ENCODE data around the gene PRRG4.

PRRG4 gene

DNA sequence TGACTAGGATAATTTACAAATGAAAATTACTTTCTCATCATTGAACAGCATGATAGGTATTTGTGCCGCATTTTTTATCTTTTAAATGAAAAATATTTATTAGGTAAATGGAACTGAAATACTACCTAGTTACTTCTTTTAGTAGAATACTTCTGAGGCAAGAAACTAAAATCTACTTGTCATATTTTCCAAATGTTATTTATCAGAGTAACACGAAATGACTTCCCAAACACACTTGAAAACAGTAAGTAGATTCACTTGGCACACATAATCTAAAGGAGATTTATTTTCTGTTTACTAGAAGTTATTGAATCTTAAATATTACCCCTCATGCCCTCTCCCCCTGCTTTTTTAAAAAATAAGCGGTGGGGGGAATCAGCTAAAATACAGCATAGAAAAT is 65.2 kb downstream of the PRRG4 start:
- TF ChIP-seq, protein P1, sequence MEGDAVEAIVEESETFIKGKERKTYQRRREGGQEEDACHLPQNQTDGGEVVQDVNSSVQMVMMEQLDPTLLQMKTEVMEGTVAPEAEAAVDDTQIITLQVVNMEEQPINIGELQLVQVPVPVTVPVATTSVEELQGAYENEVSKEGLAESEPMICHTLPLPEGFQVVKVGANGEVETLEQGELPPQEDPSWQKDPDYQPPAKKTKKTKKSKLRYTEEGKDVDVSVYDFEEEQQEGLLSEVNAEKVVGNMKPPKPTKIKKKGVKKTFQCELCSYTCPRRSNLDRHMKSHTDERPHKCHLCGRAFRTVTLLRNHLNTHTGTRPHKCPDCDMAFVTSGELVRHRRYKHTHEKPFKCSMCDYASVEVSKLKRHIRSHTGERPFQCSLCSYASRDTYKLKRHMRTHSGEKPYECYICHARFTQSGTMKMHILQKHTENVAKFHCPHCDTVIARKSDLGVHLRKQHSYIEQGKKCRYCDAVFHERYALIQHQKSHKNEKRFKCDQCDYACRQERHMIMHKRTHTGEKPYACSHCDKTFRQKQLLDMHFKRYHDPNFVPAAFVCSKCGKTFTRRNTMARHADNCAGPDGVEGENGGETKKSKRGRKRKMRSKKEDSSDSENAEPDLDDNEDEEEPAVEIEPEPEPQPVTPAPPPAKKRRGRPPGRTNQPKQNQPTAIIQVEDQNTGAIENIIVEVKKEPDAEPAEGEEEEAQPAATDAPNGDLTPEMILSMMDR (IDR thresholded peaks at IDR 0.05; ENCODE audit: control extremely low read depth, extremely low read depth, low read depth, missing control alignments) = no peak
- CTCF ChIA-PET = interaction anchor here (0.8 to 3.3 kb wide), 15 partner anchors 10 to 266 kb away, joined by 3 to 12 read pairs (median 3); partner anchors contain the start of genes CSTF3 and PRRG4
- POLR2A ChIA-PET = no interaction called here
- DNase-seq (ENCODE audit: extremely low spot score) = no peak

DNA sequence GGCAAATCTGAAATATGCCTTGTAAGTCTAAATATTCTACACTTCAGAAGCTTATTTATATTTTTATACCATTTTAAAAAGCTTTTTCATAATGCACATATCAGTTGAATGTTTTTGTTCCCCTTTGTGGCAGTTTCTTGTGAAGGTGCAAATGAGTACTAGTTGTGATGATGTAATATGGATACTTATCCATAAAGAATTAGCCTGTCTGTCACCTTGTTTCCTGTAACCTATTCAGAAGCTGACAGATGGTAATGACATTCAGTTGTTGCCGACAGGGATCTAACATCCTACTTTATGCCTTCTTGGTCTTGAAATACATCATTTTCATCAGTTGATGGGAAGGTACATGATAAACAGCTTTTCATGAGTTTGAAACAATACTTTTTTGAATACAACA is 65.7 kb downstream of the PRRG4 start:
- ChIA-PET POLR2A (no interaction called here), CTCF (interaction anchor here (0.8 to 2.4 kb wide), 8 partner anchors 9 to 88 kb away, joined by 3 to 8 read pairs (median 3); partner anchors contain the start of gene PRRG4)
- no peak for DNase-seq (ENCODE audit: extremely low spot score)
- TF ChIP-seq, protein P1 (IDR thresholded peaks at IDR 0.05; ENCODE audit: control extremely low read depth, extremely low read depth, low read depth, missing control alignments) = no peak

DNA sequence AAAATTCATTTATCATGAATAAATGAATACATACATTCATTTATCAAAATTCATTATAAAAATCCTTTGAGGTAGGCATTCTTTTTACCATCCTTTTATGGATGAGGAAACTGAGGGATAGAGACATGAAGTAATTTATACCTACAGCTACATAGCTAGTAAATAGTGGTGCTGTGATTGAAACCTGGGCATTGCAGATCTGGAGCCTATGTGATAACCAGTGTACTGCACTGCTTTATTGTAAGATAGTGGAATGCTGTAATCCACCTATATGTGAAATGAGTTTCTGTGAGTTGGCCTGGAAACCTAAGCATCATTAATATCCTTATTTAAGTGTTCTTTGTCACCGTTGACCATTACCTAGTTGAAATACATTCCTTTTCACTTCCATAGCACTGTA is 67.4 kb downstream of the PRRG4 start:
- TF ChIP-seq, protein P1 (IDR thresholded peaks at IDR 0.05; ENCODE audit: control extremely low read depth, extremely low read depth, low read depth, missing control alignments) = no peak
- no peak for DNase-seq (ENCODE audit: extremely low spot score)
- ChIA-PET POLR2A (no interaction called here), CTCF (interaction anchor here (1.2 to 1.6 kb wide), 4 partner anchors 8 to 168 kb away, joined by 4 to 5 read pairs (median 4); no protein-coding TSS in a partner anchor)

DNA sequence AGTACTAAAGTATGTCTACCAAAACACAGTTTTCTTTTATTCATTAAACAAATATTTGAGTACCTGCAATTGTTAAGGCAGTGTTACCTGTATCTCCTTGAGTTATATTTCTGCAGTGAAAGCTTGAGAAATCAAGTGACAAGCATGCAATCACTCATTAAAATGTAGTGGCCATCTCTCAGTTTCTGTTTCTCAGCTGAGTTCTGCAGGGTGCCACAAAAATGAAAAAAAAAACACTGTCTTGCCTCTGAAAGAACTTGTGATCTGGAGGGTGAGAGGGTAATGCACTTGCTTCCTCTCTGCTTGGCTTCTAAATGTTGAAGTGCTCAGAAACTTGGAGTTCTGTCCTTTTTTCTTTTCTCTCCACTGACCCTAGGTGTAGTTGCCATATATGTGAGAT is 69.7 kb downstream of the PRRG4 start:
- POLR2A ChIA-PET = no interaction called here
- peak; percentile 43 for DNase-seq (ENCODE audit: extremely low spot score)
- CTCF ChIA-PET = no interaction called here
- TF ChIP-seq, protein P1 (IDR thresholded peaks at IDR 0.05; ENCODE audit: control extremely low read depth, extremely low read depth, low read depth, missing control alignments) = no peak

DNA sequence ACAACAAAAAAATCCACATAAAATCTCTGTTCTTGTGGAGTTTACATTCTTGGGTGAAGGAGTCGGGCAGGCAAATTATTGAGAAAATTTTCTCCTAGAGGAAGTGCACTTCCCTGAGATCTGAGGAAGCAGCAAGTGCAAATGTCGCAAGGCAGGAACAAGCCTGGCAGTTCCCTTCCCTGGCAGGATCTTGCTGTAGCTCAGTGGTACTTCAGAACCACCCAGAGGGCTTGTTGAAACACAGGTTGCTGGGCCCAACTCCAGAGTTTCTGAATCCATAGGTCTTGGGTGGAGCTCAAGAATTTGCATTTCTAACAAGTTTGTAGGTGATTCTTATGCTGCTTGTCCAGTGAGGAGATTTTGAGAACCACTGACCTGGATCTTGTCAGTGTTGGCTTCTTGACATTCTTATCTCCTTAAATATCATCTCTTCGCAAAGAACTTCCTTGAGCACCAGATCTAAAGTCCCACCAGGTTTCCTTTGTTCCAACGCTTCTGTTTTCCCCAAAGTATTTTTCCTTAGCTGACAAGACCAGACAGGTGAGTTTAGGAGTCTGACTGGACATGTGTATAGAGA is 72.5 kb downstream of the PRRG4 start:
- TF ChIP-seq, protein P1 (IDR thresholded peaks at IDR 0.05; ENCODE audit: control extremely low read depth, extremely low read depth, low read depth, missing control alignments) = no peak
- CTCF ChIA-PET = interaction anchor here (1.0 to 2.0 kb wide), 3 partner anchors 9 to 481 kb away, joined by 3 to 4 read pairs (median 3); no protein-coding TSS in a partner anchor
- POLR2A ChIA-PET = interaction anchor here (0.6 kb wide), 1 partner anchor 25 kb away, joined by 3 read pairs; no protein-coding TSS in a partner anchor
- DNase-seq (ENCODE audit: extremely low spot score) = no peak

DNA sequence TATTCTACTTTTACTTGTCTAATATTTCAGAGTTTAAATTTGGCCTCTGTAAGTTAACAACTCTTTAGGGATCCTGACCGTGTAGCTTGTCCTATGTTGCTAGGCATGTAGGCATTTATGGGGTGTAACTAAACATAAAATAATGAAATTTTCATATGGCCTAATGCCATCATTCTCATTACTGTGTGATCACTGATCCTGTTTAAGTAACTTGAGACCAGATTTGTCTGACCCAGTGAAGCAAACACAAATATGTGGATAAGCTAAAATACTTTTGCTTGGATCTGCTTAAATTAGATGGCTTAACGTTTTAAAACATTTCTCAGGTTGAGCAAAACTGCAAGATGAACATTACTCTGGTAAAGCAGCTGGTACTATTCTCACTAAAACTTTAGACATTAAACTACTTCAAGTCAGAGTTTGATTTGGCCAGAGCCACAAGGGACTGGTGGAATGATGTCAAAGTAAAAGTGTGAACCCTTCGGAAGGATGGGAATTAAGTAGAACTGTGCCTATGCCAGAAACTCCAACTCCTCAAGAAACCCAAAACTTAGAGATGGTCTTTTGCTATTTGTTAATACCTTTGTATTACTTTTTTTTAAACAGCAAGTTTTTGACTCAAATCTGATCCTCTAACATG is 75.4 kb downstream of the PRRG4 start:
- CTCF ChIA-PET = interaction anchor here (1.1 to 1.8 kb wide), 3 partner anchors 9 to 11 kb away, joined by 3 to 5 read pairs (median 5); no protein-coding TSS in a partner anchor
- DNase-seq (ENCODE audit: extremely low spot score) = no peak
- POLR2A ChIA-PET = no interaction called here

More for the DNA sequence above, 75.4 kb downstream of the PRRG4 start:
- TF ChIP-seq, protein P1 (IDR thresholded peaks at IDR 0.05; ENCODE audit: control extremely low read depth, extremely low read depth, low read depth, missing control alignments) = no peak

All from GM10248 (cell line).